H1 (cell line): ENCODE measurements around the gene ABL1. TPM values are rescaled to one million over a fixed set of nuclear protein-coding genes. Genes with fewer than 3 reads are reported as not detected.

Experiments
- CTCF ChIA-PET: fragments of 300-600 bp; sonication (Branson Sonifier 250); formaldehyde crosslinking; loops from one replicate; lab custom pipeline; 2021; ENCODE audit not compliant: partially characterized antibody; lab: Charles Lee
- POLR2A ChIA-PET: fragments of 300-600 bp; sonication (Branson Sonifier 250); formaldehyde crosslinking; loops from one replicate; lab custom pipeline; 2021; ENCODE audit warnings: inconsistent platforms; ENCODE audit not compliant: partially characterized antibody; lab: Charles Lee
- DNase-seq, 2 experiments: peaks; one replicate each; pipeline versions ENCODE4 v3.0.0 to v3.0.0-alpha.2; 2010 to 2022; ENCODE audit warnings: low spot score in 2 of 2, low read depth in 1 of 2, mixed read lengths in 1 of 2
- FAIRE-seq: peaks from 2 replicates; lab custom pipeline; 2011; peaks lifted over from hg19 to GRCh38; lab: Jason Lieb, UNC
- H2AFZ ChIP-seq: 2 replicates; pipeline ENCODE4 v1.8.1; 2012; ENCODE audit warnings: low read length, inconsistent platforms
- H2AK5ac ChIP-seq: 2 replicates; pipeline ENCODE4 v1.6.1; 2013; ENCODE audit warnings: low read depth, low read length
- H2BK120ac ChIP-seq: replicated peaks from 2 replicates; pipeline ENCODE3; 2013; ENCODE audit warnings: low read depth, low read length, inconsistent platforms
- H2BK12ac ChIP-seq: 2 replicates; pipeline ENCODE4 v1.6.1; 2013; ENCODE audit warnings: low read depth, low read length
- H2BK15ac ChIP-seq: 2 replicates; pipeline ENCODE4 v1.6.1; 2013; ENCODE audit warnings: low read length
- H2BK20ac ChIP-seq: 2 replicates; pipeline ENCODE4 v1.6.1; 2013; ENCODE audit warnings: low read length
- H2BK5ac ChIP-seq: 2 replicates; pipeline ENCODE4 v1.6.1; 2013; ENCODE audit warnings: low read depth, low read length
- H3K14ac ChIP-seq: 2 replicates; pipeline ENCODE4 v1.6.1; 2013; ENCODE audit warnings: inconsistent platforms; ENCODE audit not compliant: insufficient read length
- H3K18ac ChIP-seq: 2 replicates; pipeline ENCODE4 v1.6.1; 2013; ENCODE audit warnings: low read length; ENCODE audit errors: extremely low read depth
- H3K23ac ChIP-seq: 2 replicates; pipeline ENCODE4 v1.6.1; 2013; ENCODE audit warnings: inconsistent platforms; ENCODE audit not compliant: insufficient read length
- H3K23me2 ChIP-seq: 2 replicates; pipeline ENCODE4 v1.6.1; 2013; ENCODE audit warnings: low read depth, low read length
- H3K27ac ChIP-seq: 2 replicates; pipeline ENCODE4 v1.6.1; 2011; ENCODE audit warnings: low read depth, low read length, inconsistent platforms
- H3K27me3 ChIP-seq, 4 experiments: replicated peaks in 1 of 4; 1 replicate in 1 of 4; 2 replicates in 3 of 4; pipeline versions ENCODE4 v1.6.1 to v1.8.1; 2011 to 2013; ENCODE audit warnings: low read length in 3 of 4, mild to moderate bottlenecking in 3 of 4, inconsistent platforms in 2 of 4, mixed read lengths in 2 of 4, moderate library complexity in 1 of 4; ENCODE audit not compliant: control insufficient read depth in 3 of 4, insufficient read depth in 3 of 4; ENCODE audit errors: extremely low read depth in 1 of 4
- H3K36me3 ChIP-seq, 4 experiments: 2 replicates each; pipeline versions ENCODE4 v1.6.1 to v1.8.1; 2011 to 2013; ENCODE audit warnings: mild to moderate bottlenecking in 4 of 4, low read length in 3 of 4, moderate library complexity in 2 of 4, control low read depth in 1 of 4, inconsistent platforms in 1 of 4; ENCODE audit not compliant: insufficient read depth in 4 of 4, control insufficient read depth in 2 of 4
- H3K4ac ChIP-seq: replicated peaks from 2 replicates; pipeline ENCODE3; 2013; ENCODE audit warnings: low read length, low read depth, mixed read lengths, inconsistent platforms; ENCODE audit not compliant: insufficient read length
- H3K4me1 ChIP-seq, 4 experiments: replicated peaks in 1 of 4; 1 replicate in 1 of 4; 2 replicates in 3 of 4; pipeline versions ENCODE4 v1.6.1 to v1.8.1; 2011 to 2013; ENCODE audit warnings: low read length in 3 of 4, inconsistent platforms in 2 of 4, mixed read lengths in 1 of 4; ENCODE audit not compliant: insufficient read depth in 4 of 4, control insufficient read depth in 3 of 4
- H3K4me2 ChIP-seq, 2 experiments: 2 replicates each; pipeline versions ENCODE4 v1.6.1 to v1.8.1; 2011 to 2013; ENCODE audit warnings: low read depth in 2 of 2, low read length in 2 of 2, control low read depth in 1 of 2, inconsistent platforms in 1 of 2, mild to moderate bottlenecking in 1 of 2; ENCODE audit not compliant: insufficient read depth in 1 of 2
- H3K4me3 ChIP-seq, 4 experiments: fragments of 200-600, 300-600 bp in 1 of 4; sonication (generic), shearing (Covaris generic), sonication (Bioruptor Twin) in 1 of 4; 2 replicates each; pipeline versions ENCODE4 v1.5.1 to v1.8.1; 2011 to 2016; ENCODE audit warnings: low read length in 4 of 4, low read depth in 3 of 4, control low read depth in 2 of 4, inconsistent platforms in 2 of 4, mild to moderate bottlenecking in 2 of 4, mixed read lengths in 1 of 4, moderate library complexity in 1 of 4; ENCODE audit not compliant: insufficient read depth in 2 of 4; ENCODE audit errors: extremely low read depth in 1 of 4
- H3K56ac ChIP-seq: replicated peaks from 2 replicates; pipeline ENCODE3; 2013; ENCODE audit warnings: low read depth, mild to moderate bottlenecking, mixed read lengths, low read length, inconsistent platforms; ENCODE audit not compliant: insufficient read length
- H3K79me1 ChIP-seq: 2 replicates; pipeline ENCODE4 v1.6.1; 2013; ENCODE audit warnings: low read depth, low read length, control low read depth
- H3K79me2 ChIP-seq, 2 experiments: 2 replicates each; pipeline versions ENCODE4 v1.6.1 to v1.8.1; 2012 to 2013; ENCODE audit warnings: low read length in 2 of 2, mild to moderate bottlenecking in 2 of 2, inconsistent platforms in 1 of 2; ENCODE audit not compliant: insufficient read depth in 2 of 2, control insufficient read depth in 1 of 2
- H3K9ac ChIP-seq, 4 experiments: replicated peaks in 1 of 4; 1 replicate in 1 of 4; 2 replicates in 3 of 4; pipeline versions ENCODE4 v1.6.1 to v1.8.1; 2011 to 2013; ENCODE audit warnings: low read depth in 3 of 4, low read length in 3 of 4, control low read depth in 2 of 4, mild to moderate bottlenecking in 2 of 4, moderate library complexity in 2 of 4, inconsistent platforms in 1 of 4; ENCODE audit errors: extremely low read depth in 1 of 4
- H3K9me3 ChIP-seq, 2 experiments: 2 replicates each; pipeline versions ENCODE4 v1.6.1 to v1.8.1; 2012 to 2013; ENCODE audit warnings: mild to moderate bottlenecking in 2 of 2, moderate library complexity in 2 of 2, control low read depth in 1 of 2, inconsistent platforms in 1 of 2, low read depth in 1 of 2, low read length in 1 of 2, mixed read lengths in 1 of 2; ENCODE audit not compliant: insufficient read depth in 2 of 2
- H4K20me1 ChIP-seq, 2 experiments: replicated peaks in 1 of 2; 2 replicates each; pipeline versions ENCODE3 to v1.8.1; 2011 to 2013; ENCODE audit warnings: inconsistent platforms in 2 of 2, low read length in 2 of 2, mild to moderate bottlenecking in 1 of 2; ENCODE audit not compliant: insufficient read depth in 2 of 2, control insufficient read depth in 1 of 2
- H4K5ac ChIP-seq: 2 replicates; pipeline ENCODE4 v1.6.1; 2013; ENCODE audit warnings: low read length, low read depth, mixed read lengths, inconsistent platforms; ENCODE audit not compliant: insufficient read length
- H4K8ac ChIP-seq: 2 replicates; pipeline ENCODE4 v1.8.0; 2013; ENCODE audit warnings: mild to moderate bottlenecking, moderate library complexity, low read length, inconsistent platforms; ENCODE audit not compliant: insufficient read depth; ENCODE audit errors: extremely low read depth
- H4K91ac ChIP-seq: replicated peaks from 2 replicates; pipeline ENCODE3; 2013; ENCODE audit warnings: low read length, mixed read lengths, inconsistent platforms; ENCODE audit not compliant: insufficient read length
- ASH2L ChIP-seq: fragments of 200-600, 300-600 bp; sonication (generic); IDR thresholded peaks from one replicate; pipeline ENCODE4 v1.7.1; 2017; ENCODE audit warnings: low read length
- JUND ChIP-seq: IDR thresholded peaks from 2 replicates; pipeline ENCODE4 v1.6.1; 2011; ENCODE audit warnings: mild to moderate bottlenecking, improper control_type of control experiment, low read length
- POLR2A ChIP-seq, 2 experiments: IDR thresholded peaks; 1 replicate in 1 of 2; 2 replicates in 1 of 2; pipeline ENCODE4 v1.6.1; 2011; ENCODE audit warnings: low read depth in 2 of 2, low read length in 2 of 2, mild to moderate bottlenecking in 2 of 2; ENCODE audit errors: control extremely low read depth in 1 of 2
- SAP30 ChIP-seq: fragments of 300-600 bp; sonication (generic); IDR thresholded peaks from 2 replicates; pipeline ENCODE4 v1.7.1; 2012; ENCODE audit warnings: low read length, moderate library complexity, mild to moderate bottlenecking, inconsistent platforms; ENCODE audit not compliant: insufficient read depth, insufficient replicate concordance
- SIN3A ChIP-seq, 2 experiments: IDR thresholded peaks in 1 of 2; conservative IDR thresholded peaks in 1 of 2; 2 replicates each; pipeline ENCODE4 v1.6.1; 2011 to 2012; ENCODE audit warnings: low read length in 2 of 2, improper control_type of control experiment in 1 of 2, low read depth in 1 of 2, mild to moderate bottlenecking in 1 of 2
- SIX5 ChIP-seq: IDR thresholded peaks from 2 replicates; pipeline ENCODE4 v1.6.1; 2011; ENCODE audit warnings: mild to moderate bottlenecking, low read depth, low read length
- SUZ12 ChIP-seq: fragments of 200-600 bp; sonication (generic); IDR thresholded peaks from 2 replicates; pipeline ENCODE4 v1.6.1; 2012; ENCODE audit warnings: mild to moderate bottlenecking, inconsistent platforms, low read length, moderate library complexity, mixed read lengths
- USF2 ChIP-seq: IDR thresholded peaks from 2 replicates; pipeline ENCODE4 v1.6.1; 2011; ENCODE audit warnings: low read length, improper control_type of control experiment
- WGBS, 2 experiments: shearing (Covaris generic) in 1 of 2; methylation state at CpG; one replicate each; pipeline versions ENCODE4 v1.1.6 to v1.1.7; 2013 to 2015; ENCODE audit warnings: low lambda C conversion rate in 2 of 2, mixed read lengths in 2 of 2, inconsistent platforms in 1 of 2, low coverage in 1 of 2, missing lambda C conversion rate in 1 of 2; ENCODE audit not compliant: insufficient replicate concordance in 2 of 2, insufficient coverage in 1 of 2, insufficient read length in 1 of 2; ENCODE audit errors: extremely low coverage in 1 of 2, missing lambda C conversion rate in 1 of 2; 5-methylcytosine and 5-hydroxymethylcytosine counted together
- polyA plus RNA-seq, 7 experiments: library from polyadenylated mRNA; depleted of rRNA in 3 of 7; stranded (reverse) in 5 of 7; unstranded in 2 of 7; fragments of >200 nt in 5 of 7; fragments of 200-250 nt in 2 of 7; gene quantifications; 1 replicate in 5 of 7; 2 replicates in 1 of 7; 4 replicates in 1 of 7; pipeline versions ENCODE4 v1.2.1 to v1.2.3, GENCODE V29; 2011 to 2013; ENCODE audit warnings: missing spikeins in 2 of 7, mixed read lengths in 2 of 7
- total RNA-seq: library from RNA; stranded (reverse); fragmentation: NEBNext Ultra II Directional; extraction: Animal tissue kit (Norgen Biotek cat#: 25700); gene quantifications from 2 replicates; pipeline ENCODE4 v1.2.1, GENCODE V29; 2021

The ABL1 gene
- total and polyA plus RNA-seq, 2 of the 8 experiments (the other 6 are each of a cell fraction or from before 2014, with no cell fraction given), result 35.3 to 104 TPM

GRCh38 chr9:130920762-130921299, 85.8 kb downstream of the ABL1 start:
- Histone ChIP-seq H3K27me3 (no peaks in the 10 kb centered on the region; a peak in 1 of 7 replicates), H3K4me2 (no peak overlapping the region), H3K9me3 (no peaks in the 10 kb centered on the region), H2BK12ac (no peak overlapping the region), H2BK20ac (no peak overlapping the region), H2AFZ (no peak overlapping the region), H3K56ac (no peak overlapping the region), H2BK120ac (no peak overlapping the region), H3K4me3 (no peak overlapping the region), H3K4me1 (peaks cover 0 to 14% (median 2%) of the 10 kb centered on the region in 4 experiments; a peak in 5 of 7 replicates), H3K18ac (no peak overlapping the region), H3K23ac (no peak overlapping the region), H3K14ac (no peak overlapping the region), H4K20me1 (no peaks in the 10 kb centered on the region), H3K4ac (no peak overlapping the region), H3K36me3 (no peaks in the 10 kb centered on the region), H3K27ac (no peak overlapping the region), H4K8ac (no peak overlapping the region), H3K23me2 (no peaks in the 10 kb centered on the region), H3K79me2 (no peaks in the 10 kb centered on the region), H2BK15ac (peak overlapping the region; percentile 72; the same call in 1 of the 2 replicates), H3K79me1 (no peaks in the 10 kb centered on the region), H2AK5ac (0 out of 2 replicates have a peak overlapping the region, but pooled peaks have one; percentile 15), H3K9ac (no peak overlapping the region), H4K91ac (no peak overlapping the region), H4K5ac (no peak overlapping the region), H2BK5ac (no peak overlapping the region)
- 90% methylated on average over 14 of the region's 14 CpGs; no CpG with 5 or more reads in 1 of the 2 experiments for WGBS, 2 experiments
- no peak for FAIRE-seq
- TF ChIP-seq JUND (no peak), SAP30 (no peak), SIN3A (conservative IDR thresholded peaks at IDR 0.05 in 1 of 2, IDR thresholded peaks at IDR 0.05 in 1 of 2; ENCODE audit: low read depth in 1 of 2, low read length in 2 of 2) (no peak), SIX5 (no peak), ASH2L (no peak), SUZ12 (no peak), USF2 (no peak), POLR2A (IDR thresholded peaks at IDR 0.05; ENCODE audit: control extremely low read depth in 1 of 2, low read depth in 2 of 2, low read length in 2 of 2) (no peak)
- no peak for DNase-seq
- CTCF ChIA-PET, result interaction anchor here (1.1 to 3.9 kb wide), 2 partner anchors 12 to 16 kb away, joined by 3 to 16 read pairs; no protein-coding TSS in a partner anchor
- POLR2A ChIA-PET, result interaction anchor here (1.0 kb wide), 1 partner anchor 10 kb away, joined by 4 read pairs; no protein-coding TSS in a partner anchor
